ENCODE measurements around the gene RSPH6A.
A peak's percentile ranks its signal among the peaks of the same experiment; 100 is the strongest.

RSPH6A gene

GRCh38 chr19:45824531-45825262, 9.6 kb upstream of the RSPH6A start:
- DNase-seq = no peak

GRCh38 chr19:45824041-45824471, 8.9 kb upstream of the RSPH6A start:
- DNase-seq = no peak

DNA sequence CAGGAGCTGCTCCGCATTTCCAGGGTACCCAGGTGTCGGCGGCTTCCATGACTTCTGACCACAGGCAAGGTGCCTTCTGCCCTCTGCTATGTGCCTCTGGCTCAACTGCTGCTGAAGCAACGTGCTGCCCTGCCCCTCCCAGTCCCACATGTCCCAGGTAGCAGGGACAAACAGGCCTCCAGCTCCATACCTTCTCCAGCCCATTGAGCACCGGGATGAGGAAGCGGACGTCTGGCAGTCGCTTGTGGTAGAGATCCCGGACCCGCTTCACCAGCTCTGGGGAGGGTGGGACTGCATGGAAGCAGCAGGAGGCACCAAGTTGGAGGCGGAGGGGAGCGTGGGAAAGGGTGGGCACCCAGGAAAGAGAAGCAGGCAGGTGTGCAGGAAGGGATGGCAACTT, 8.1 kb upstream of the RSPH6A start:
- no peak for DNase-seq

DNA sequence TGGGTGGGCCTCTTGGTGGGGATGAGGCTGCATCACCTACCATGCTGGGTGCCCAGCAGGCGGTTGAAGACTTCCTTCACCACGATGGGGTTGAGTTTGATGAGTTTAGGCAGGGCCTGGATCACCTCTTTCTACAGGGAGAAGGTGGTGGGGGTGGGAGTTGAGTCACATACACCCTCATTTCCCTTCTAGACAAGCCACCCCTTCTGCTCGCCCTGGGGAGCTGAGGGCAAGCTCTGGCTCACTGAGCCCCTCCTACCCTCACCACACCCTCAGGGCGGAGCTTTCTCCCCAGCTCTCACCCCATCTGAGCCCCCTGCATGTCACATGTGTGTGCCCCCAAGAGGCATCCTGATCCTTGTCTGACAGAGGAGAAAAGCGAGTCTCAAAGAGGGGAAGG, 7.6 kb upstream of the RSPH6A start:
- no peak for DNase-seq

- DNase-seq = no peak
Observed at GRCh38 chr19:45821570-45821969, 6.5 kb upstream of the RSPH6A start.

DNA sequence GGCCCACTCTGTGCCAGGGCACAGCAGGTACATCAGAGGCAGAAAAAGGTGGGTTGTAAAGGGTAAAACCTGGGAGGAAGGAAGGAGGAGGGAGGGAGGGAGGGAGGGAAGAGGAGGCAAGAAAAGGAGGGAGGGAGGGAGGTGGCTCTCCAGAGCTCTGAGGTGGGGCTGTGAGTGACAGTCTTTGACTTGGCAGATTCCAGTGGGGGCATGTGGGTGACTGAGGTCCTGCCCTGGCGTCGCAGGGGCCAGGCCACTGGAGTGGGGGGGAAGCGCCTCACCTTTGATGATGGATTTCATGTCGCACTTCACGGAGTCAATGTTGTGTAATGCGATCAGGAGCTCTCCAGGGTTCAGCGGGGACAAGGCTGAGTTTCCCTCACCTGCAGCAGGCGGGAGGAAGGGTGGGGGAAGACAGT, 6.0 kb upstream of the RSPH6A start:
- DNase-seq = no peak

GRCh38 chr19:45820413-45821102, 5.5 kb upstream of the RSPH6A start:
- no peak for DNase-seq

DNA sequence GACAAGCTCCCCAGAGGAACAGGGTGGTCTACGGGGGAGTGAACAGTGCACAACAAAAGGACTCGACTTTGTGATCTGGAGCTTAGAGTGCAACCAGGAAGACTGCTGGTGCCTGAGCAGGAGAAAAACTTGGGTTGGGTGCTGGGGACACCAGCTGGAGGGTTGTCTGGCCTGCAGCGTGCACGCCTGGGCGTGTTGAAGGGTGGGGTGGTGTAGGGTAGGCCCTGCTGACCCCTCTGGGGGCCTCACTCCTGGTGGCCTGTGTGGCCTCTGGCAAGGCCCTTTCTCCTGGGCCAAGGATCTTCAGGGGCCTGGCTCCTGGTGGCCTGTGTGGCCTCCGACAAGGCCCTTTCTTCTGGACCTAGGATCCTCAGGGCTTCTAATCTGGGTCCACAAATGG, 4.7 kb upstream of the RSPH6A start:
- no peak for DNase-seq

DNA sequence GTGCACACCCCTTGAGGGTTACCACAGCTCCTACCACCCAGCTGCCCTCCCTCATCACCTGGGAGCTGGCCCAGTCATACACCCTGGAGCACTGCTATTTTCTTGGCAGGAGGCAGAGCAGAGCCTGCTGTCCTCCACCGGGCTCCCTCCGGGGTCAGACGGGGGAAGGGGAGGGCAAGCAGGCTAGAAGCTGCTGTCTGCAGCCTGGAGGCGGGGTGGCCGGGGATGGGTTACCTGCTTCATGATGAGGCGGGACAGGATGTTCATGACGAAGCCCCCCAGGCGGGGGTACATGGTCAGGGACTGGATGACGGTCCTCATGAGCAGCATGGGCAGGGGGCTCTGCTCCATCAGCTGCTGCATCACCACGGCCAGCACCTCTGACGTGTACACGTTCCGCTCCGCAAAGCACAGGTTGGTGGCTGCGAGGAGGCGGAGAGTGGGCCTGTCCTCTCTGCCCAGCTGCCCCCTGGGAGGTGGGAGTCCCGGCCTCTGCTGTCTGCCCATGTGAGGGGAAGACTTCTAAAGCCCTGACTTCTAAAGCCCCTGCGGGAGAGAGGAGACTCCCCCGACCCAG, 2.7 kb upstream of the RSPH6A start:
- DNase-seq = no peak

GRCh38 chr19:45817010-45817724, 2.1 kb upstream of the RSPH6A start:
- DNase-seq = peak; percentile 95

DNA sequence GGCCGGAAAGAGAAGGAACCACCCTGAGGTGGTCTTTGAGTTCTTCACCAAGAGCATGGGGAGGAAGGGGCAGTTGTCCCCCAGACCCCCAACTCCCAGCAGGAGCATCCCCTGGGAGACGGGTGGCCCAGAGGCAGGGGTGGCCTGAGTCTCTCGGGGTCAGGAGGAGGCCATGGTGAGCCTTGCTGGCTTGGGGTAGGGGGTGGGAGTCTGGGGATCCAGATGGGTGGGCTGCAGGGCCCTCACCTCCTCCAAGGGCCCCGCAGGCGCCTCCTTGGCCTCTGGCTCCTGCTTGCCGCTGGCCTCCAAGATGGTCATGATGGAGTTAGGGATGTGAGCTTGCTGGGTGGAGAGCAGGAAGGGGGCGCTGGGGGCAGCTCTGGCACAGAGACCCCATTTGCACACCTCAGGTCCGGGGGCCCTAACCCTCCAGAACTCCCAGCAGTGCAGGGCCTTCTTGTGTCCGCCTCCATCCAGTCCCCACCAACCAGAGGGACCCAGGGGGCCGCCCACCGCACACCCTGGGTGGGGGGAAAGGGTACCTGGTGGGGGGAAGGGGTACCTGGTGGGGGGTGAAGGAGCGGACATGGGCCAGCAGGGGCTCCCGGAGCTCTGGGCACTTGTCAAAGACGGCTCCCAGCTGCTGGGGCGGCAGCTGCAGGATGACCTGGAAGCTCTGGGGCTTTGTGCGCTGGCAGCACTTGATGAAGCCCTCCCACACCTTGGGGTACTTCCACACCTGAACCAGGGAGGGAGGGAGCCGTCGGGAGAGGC, 1.3 kb upstream of the RSPH6A start:
- no peak for DNase-seq

GRCh38 chr19:45815481-45816216, 541 bp upstream of the RSPH6A start:
- no peak for DNase-seq

DNA sequence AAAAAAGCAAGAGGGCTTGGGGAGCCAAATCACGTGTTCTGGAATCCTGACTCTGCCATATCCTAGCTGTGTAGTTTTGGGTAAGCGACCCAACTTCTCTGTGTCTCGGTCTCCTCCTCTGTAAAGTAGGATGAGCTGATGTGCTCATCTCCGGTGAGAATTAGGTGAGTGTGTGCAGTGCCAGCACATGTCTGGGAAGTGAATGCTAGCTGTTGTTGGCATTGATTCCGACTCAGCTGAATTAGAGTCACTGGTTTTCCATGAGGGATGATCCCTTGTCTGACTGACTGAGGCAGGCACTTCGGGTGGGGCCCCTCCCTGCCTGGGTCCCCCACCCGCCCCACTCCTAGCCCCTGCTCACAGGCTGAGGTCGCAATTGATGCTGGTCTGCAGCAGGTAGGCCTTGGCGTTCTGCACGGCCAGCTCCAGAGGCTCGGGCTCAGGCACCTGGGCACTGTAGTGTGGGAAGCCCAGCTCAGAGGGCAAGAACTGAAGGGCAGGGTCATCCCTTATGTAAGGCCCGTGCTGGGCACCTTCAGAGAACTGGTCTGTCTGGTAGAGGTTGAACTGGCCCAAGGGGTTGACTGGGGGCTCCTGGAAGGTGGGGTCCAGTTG, 835 bp downstream of the RSPH6A start:
- no peak for DNase-seq

DNA sequence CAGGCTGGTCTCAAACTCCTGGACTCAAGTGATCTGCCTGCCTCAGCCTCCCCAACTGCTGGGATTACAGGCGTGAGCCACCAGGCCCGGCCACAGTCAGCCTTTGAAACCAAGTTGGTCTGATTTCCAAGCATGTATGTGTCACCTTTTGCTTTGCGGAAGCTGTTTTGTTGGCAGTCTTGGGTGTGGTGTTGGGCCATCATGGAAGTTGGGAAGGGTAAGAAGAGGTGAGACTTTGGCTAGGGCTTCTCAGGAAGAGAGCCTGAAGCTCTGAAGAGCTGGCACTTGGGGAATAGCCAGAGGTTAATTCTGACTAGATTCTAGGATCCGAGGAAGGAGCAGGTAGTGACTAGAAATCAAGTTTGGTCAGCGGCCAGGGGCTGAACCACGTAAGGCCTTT, 2.8 kb downstream of the RSPH6A start:
- no peak for DNase-seq

GRCh38 chr19:45809643-45810159, 5.4 kb downstream of the RSPH6A start:
- DNase-seq = no peak

DNA sequence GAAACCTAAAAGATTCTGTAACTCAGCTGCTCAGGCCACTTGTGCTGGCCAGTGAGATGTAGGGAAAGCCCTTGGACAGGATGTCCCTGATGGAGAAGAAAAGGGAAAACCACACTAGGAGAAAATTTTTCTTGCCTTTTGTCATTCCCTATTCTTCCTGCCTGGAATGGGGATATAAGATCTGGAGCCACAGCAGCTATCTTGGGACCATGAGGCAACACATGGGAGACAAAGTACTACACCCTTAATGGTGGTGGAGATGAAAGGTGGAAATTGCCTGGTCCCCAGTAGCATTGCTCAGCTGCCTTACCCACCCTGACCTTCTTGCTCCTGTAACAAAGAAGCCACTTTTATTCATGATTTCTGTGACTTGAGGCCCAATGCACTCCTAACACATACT, 9.4 kb downstream of the RSPH6A start:
- DNase-seq = no peak

DNA sequence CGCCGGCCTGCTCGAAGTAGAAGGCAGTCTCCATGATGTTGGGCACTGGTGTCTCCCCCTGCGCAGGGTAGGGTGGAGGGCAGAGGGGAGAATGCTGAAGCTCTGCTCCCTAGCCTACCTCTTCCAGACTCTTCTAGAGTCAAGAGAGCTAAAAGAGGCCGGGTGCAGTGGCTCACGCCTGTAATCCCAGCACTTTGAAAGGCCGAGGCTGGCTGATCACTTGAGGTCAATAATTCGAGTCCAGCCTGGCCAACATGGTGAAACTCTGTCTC, 10.2 kb downstream of the RSPH6A start:
- DNase-seq = no peak

GRCh38 chr19:45804140-45804958, 10.8 kb downstream of the RSPH6A start:
- DNase-seq = no peak

- no peak for DNase-seq
Observed at GRCh38 chr19:45801603-45802175, 13.4 kb downstream of the RSPH6A start.

DNA sequence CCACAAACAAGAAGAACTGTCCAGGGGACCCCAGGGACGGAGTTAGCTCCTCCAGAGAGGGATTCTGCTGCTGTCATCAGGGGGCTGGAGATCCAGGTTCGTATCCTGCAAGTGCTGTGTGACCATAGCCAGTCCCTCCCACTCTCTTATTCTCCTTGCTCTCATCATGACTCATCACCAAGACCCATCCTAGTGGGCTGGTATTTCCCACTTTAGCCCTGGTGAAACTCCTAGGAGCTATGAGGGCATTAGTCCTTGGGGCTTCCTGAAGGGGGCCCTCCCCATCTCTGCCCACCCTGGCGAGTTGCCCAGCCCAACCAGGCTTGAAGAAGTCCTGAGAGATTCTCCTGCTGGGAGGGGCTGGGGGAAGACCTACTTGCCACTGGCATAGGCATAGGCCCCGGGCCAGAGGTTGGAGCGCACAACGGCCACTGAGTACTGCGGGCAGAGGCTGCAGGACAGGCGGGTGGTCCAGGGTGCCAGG, 15.0 kb downstream of the RSPH6A start:
- DNase-seq = no peak

All from CD4-positive, alpha-beta T cell treated with Interferon gamma for 1 hour (primary cell).